A673 (cell line): ENCODE data around the gene MPHOSPH10.

ENCODE experiments used
- EZH2 ChIP-seq: fragments of 200-600 bp; sonication (generic); IDR thresholded peaks from 2 replicates; pipeline ENCODE4 v1.6.1; 2017; ENCODE audit warnings: borderline replicate concordance, low read depth, mild to moderate bottlenecking, mixed read lengths, antibody characterized with exemption, low read length; ENCODE audit not compliant: poor library complexity, severe bottlenecking
- TF ChIP-seq, protein P1 (sequence below): fragments of 300-800, 200-600 bp; sonication (generic); conservative IDR thresholded peaks from 2 replicates; pipeline ENCODE4 v1.5.1; 2017; ENCODE audit warnings: low read depth, mild to moderate bottlenecking, antibody characterized with exemption, low read length, moderate library complexity, mixed read lengths

DNA sequence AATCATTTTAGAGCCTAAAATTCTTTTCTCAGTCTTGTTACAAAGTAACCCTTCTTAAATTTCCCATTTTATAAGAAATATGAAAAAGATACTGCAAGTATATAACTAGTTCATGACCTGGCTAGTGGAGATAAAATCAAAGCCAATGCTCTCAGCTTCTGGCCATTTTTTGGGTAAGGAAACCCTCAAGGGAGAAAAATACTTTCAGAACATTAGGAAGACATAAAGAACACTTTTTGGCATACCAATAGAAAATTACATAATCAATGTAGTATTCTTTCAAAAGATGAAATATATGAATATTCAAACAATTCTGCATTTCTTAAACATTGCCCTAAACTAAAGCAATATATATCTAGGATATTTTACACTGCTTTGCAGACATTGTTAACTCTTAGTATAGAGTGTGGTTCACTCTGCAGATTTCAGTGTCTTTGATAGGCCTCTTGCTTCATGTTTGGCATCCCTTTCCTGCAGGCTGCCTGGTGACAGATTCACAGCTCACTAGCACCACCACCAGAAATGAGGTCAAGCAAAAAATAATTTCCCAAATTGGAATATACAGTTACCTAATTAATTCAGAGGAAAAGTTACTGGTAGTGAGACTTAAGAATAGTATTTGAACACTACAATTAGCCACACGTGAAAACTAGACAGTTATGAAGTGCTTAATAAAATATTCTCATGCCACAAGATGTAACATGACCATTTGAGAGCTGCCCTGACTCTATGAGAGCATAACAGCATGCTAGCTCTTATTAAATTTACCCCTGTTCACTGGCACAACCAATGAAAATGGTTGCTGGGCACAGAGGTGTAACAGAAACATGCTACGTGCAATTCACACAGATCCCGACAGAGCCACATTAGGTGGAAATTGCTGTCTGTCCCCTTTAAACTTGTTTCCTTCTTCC lies 60.5 kb downstream of the MPHOSPH10 start:
- no peak for TF ChIP-seq EZH2
- TF ChIP-seq, protein P1, sequence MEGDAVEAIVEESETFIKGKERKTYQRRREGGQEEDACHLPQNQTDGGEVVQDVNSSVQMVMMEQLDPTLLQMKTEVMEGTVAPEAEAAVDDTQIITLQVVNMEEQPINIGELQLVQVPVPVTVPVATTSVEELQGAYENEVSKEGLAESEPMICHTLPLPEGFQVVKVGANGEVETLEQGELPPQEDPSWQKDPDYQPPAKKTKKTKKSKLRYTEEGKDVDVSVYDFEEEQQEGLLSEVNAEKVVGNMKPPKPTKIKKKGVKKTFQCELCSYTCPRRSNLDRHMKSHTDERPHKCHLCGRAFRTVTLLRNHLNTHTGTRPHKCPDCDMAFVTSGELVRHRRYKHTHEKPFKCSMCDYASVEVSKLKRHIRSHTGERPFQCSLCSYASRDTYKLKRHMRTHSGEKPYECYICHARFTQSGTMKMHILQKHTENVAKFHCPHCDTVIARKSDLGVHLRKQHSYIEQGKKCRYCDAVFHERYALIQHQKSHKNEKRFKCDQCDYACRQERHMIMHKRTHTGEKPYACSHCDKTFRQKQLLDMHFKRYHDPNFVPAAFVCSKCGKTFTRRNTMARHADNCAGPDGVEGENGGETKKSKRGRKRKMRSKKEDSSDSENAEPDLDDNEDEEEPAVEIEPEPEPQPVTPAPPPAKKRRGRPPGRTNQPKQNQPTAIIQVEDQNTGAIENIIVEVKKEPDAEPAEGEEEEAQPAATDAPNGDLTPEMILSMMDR, result peak; percentile 48
